ENCODE results near the gene SMAD5. TPM values are rescaled to one million over a fixed set of nuclear protein-coding genes. Genes with fewer than 3 reads are reported as not detected.

Gene SMAD5
- total RNA-seq: 45.9 TPM
- long read RNA-seq, full-length matches to known transcripts: 7 of 17 reads
- long read RNA-seq, partial matches to known transcripts: 3 of 17 reads
- long read RNA-seq, other reads (novel, unspliced or antisense): 7 of 17 reads

DNA sequence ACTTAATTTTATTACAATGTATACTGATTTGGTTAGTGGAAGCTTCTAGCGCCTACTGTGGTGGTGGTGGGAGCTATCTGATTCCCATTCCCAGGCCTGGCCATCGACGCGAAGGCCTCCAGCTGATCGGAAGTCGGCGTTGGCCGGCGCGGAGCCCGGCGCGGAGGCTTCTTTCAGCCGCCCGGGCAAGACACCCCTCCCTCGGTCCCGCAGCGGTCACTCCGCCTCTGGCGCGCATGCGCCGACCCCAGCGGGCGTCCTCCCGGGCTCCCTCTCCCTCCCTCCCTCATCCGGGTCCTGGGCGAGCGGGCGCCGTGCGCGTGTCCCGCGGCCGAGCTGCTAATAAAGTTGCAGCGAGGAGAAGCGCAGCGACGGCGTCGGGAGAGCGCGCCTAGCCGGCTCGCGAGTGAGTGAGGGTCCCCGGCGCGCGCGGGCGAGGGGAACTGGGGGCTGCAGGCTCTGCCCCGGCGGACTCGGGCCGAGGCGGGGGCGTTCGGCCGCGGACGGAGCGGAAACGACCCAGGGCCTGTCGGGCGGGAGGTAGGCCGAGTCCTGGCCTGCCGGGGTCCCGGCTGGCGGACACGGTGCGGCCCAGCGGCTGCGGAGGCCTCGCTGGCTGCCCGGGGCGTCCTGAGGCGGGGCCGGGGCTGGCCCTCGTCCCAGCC lies at the start of gene SMAD5:
TSS of gene SMAD5 (plus strand) at position 289 of the 665 bp plus-strand sequence. CDS start 20,916 bp downstream, outside the sequence.
- DNase-seq (ENCODE audit: low spot score): peak; percentile 98
- intact Hi-C loops (cut with DNase I): loop anchor here (2.0 kb wide), 1 partner anchor 52 kb away; no protein-coding TSS in a partner anchor

DNA sequence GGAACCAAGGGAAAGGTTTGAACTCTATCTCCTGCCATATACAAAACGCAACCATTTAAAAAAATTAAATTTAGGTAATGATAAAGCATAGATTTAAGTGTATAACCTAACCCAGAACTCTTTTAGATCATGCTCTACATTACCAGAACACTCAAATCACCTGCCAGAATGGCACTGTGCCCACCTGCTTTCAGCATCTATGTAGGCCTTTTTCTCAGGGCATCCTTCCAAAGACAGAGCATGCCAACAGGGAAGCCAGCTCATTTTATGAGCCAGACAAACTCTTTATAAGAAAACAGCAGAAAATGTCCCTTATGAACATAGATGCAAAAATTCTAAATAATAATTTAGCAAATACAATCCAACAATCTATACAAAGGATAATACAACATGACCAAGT lies 47.9 kb upstream of the SMAD5 start:
- DNase-seq (ENCODE audit: low spot score): no peak
- intact Hi-C loops (cut with DNase I): loop anchor here (5.0 to 10.0 kb wide), 4 partner anchors 50 to 197 kb away; no protein-coding TSS in a partner anchor

DNA sequence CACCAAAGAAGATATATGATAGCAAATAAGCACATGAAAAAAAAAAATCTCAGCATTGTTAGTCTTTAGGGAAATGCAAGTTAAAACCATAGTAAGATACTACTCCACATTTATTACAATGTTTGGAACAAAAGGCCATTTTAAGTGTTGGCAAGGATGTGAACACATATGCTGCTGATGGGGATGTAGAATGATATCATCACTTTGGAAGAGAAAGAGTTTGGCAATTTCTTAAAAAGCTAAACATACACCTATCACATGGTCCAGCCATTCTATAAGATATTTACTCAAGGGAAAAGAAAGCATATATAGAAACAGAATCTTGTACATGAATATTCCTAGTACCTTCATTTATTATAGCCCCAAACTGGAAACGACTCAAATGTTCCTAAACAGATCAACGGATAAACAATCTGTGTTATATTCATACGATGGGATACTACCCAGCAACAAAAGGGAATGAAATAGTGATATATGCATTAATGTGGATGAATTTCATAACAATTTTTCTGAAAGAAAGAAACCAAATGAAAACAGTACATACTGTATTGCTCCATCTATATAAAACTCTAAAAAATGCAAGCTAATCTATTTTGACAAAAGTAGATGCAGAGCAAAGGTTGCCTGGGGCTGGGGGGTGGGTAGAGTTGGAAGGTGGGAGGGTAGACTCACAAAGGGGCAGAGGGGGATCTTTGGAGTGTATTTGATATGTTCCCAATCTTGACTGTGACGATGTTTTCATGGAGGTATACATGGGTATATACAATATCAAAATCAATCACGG lies 45.7 kb upstream of the SMAD5 start:
- no peak for DNase-seq (ENCODE audit: low spot score)
- intact Hi-C loops (cut with DNase I): loop anchor here (5.0 to 10.0 kb wide), 2 partner anchors 52 to 85 kb away; no protein-coding TSS in a partner anchor

DNA sequence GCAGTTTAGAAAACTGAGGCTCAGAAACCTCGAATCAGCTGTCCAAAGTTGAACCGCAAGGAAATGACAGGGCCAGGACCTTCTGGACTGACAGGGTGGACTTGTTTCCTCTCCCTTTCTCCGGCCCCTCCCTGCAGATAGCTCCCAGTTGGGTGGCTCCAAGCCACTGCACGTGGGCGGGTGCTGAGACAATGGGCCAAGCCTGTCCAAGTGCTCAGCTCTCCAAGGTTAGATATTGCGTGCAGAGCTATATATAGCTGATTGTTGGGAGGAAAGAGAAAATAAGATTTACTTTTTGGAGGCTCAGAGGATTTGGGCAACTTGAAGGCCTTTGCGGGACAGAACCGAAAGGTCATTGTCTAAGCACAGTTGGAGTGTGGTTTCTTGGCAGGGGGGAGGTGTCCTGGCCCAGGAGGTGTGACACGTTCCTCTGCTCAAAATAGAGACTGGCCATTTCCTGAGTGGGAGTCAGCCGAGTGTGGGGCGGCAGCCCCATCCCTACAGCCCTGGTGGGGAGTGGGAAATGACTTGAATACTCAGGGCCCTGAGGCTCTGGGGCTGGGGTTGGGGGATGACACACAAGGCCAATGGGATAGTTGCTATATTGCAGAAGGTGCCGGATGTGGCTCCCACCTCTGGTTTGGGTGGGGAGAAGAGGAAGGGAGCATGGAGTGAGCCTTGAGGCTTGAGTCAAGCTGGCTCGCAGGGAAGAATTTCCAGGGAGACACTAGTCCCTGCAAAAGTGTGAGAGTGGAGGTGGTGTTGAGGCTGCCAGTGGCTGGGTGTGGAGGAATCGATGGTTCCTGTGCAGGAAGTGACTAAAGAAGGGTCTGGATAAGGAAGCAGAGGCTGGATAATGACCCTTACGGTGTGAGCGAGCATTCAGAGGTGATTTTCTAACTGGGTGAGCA lies 44.4 kb upstream of the SMAD5 start:
- intact Hi-C loops (cut with DNase I): loop anchor here (5.0 to 10.0 kb wide), 2 partner anchors 53 to 84 kb away; no protein-coding TSS in a partner anchor
- peak; percentile 92 for DNase-seq (ENCODE audit: low spot score)

DNA sequence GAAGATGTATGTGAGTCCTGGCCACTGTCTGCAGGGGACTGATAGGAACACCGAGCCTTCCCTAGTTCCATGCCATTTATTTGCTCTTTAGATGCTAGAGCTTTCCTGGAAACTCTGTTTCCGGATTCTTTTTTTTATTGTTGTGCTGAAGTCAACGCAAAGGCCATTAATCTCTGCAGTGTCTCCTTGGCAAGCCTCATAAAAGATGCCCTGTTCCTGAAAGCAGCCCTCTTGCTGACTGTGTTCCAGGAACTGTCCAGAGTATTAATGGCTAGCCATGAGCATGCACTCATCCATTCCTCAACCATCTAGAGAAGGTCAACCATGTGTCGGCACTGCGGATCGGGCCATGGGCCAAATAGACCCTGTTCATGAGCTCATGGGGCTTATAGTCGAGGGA lies 42.9 kb upstream of the SMAD5 start:
- intact Hi-C loops (cut with DNase I): loop anchor here (5.0 to 10.0 kb wide), 2 partner anchors 55 to 83 kb away; no protein-coding TSS in a partner anchor
- DNase-seq (ENCODE audit: low spot score): no peak

DNA sequence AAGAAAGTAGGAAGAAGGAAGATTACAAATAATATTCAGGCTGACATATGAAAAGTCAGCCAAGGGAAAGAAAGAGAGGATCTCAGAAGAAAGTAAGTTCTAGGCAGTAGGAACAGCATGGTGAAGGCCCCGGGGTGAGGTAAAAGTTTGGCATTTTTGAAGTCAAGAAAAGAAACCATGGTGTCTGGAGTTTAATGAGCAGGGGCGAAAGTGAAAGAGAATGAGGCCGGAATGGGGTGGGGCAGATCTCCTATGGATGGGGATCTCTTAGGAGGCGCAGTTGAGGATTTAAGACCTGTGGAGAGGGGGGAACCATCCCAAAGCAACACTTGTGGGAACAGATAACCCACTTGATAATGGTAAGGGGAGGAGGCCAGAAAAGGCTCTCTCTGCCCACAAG lies 42.3 kb upstream of the SMAD5 start:
- intact Hi-C loops (cut with DNase I): no loop called here

DNA sequence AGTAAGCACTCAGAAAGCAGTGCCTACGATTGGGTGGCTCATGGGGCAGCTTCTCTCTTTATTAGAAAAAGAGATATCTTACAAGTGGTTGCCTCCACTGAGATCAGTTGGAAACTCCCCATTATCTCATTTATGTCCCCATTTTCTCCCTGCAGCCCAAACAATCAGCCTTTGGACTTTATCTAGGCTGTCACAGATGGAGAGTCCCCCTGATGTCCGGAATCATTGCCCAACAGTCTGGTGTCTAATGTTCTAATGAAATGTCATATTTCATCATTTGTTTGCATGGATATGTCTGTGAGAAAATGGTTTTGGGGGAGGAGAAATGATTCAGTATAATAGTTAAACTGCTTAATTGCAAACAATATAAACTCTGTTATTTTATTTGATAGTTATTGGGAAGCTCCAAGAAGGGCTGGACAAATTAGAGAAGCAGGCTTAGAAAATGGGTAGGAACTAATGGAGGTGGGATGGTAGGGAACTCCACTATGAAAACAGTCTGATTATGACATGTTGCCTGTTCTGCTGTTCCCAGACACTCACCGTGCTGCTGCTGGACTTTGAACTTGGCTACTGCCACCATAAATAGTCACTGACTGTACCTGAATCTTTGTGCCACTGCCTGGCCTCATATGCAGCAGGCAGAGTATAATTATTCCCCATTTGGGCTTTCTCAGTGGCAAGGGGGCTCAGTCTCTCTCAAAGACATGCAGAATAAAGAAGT lies 38.3 kb upstream of the SMAD5 start:
- intact Hi-C loops (cut with DNase I): no loop called here
- DNase-seq (ENCODE audit: low spot score): no peak

More for the DNA sequence above, 42.3 kb upstream of the SMAD5 start:
- no peak for DNase-seq (ENCODE audit: low spot score)

DNA sequence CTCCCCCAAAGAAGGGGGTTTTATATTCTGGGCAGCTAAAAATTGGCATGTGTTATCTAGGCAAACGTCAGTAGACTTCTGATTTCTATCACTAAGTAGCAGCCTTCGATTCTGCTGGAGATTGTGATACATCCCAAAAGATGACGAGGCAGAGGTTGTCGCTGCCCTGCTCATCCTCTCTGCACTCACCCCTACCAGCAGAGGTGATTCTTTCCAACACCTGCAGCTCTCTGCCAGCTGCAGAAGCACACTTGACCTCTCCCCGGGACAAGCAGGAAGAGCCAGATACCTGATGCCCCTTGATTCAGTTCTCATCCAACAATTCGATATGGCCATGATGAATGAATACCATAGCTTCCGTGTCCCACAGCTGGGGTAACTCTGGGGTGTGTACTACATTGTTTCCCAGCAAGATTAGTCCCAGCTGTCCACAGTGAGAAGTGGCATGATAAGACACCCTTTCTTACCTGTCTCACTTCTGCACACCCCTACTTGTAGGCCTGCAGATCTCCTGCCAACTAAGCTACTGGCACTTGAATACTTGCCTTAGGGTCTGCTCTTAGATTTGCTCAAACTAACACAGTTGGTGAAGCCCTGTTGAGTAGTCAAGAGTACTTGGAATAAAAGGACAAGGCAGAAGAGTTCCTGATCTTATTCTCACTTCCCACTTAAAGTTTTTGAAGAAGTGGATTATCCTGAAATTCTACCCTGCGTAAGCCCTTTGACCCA lies 37.6 kb upstream of the SMAD5 start:
- DNase-seq (ENCODE audit: low spot score): no peak
- intact Hi-C loops (cut with DNase I): no loop called here

DNA sequence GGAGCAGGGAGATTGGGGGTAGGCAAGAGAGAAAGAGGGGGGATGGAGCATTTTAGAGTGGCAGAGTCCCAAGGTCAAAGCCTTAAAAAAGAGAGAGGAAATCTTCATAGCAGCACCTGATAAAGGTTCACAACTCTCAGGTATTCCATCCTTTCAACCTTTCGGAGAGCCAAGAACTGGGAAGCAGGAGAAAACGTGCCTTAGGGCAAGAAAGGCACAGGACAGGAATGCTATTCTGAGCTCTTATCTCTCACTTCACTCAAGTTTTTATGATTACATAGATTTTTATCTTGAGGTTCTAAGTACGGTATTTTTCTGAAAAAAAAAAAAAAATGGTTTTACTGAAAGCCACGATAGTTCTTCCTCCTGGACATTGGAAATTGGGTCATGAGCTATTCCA lies 34.5 kb upstream of the SMAD5 start:
- intact Hi-C loops (cut with DNase I): no loop called here
- DNase-seq (ENCODE audit: low spot score): no peak

DNA sequence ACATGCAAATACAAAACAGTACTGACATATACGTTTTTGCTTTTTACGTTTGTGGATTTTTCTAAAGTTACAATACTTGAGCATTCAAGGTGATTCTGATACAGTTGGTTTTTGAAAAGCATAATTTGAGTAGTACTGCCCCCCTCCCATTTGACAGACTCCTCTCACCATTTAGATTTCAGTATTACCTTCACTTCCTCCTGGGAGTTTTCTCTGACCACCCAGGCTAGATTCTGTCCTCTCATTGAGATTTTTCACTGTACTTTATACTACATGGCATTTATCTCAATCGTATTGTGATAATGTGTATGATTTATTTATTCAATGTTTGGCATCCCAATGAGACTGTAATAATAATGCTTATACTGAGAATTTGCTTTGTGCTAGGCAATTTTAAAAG lies 32.8 kb upstream of the SMAD5 start:
- intact Hi-C loops (cut with DNase I): no loop called here
- DNase-seq (ENCODE audit: low spot score): no peak

DNA sequence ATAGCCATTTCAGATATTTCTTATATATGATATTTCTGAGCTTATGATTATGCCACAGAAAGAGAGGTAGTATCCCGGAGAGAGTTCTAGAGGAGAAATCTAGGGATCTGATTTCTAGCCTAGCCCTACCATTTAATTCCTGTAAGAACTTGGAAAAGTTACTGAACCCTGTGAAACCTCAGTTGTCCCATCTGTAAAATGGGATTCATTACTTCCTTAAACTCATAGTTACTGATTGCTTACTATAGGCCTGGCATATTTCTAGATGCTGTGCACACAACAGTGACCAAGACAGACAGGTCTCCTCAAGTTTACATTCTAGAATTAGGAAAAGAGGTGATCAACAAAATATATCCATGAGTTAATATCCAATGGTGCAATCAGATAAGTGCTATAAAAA lies 30.8 kb upstream of the SMAD5 start:
- DNase-seq (ENCODE audit: low spot score): no peak
- intact Hi-C loops (cut with DNase I): no loop called here

DNA sequence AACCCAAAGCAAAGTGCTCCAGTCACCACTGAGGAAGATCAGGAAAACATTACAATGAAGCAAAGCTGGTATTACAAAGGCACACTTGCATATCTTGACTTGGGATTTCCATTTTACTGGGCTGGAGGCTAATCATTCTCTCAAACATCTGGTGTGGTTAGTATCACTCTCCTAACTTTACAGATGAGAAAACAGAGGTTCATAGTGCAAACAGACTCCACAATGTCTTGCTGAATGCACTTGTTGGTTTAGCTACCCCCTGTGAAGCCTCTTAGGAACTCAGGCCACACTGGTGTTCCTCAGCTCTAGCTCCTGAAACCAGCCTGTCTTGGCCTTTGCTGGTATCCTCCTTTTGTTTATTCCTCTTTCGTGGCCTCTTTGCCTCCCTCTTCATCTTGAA lies 29.5 kb upstream of the SMAD5 start:
- intact Hi-C loops (cut with DNase I): no loop called here
- no peak for DNase-seq (ENCODE audit: low spot score)

DNA sequence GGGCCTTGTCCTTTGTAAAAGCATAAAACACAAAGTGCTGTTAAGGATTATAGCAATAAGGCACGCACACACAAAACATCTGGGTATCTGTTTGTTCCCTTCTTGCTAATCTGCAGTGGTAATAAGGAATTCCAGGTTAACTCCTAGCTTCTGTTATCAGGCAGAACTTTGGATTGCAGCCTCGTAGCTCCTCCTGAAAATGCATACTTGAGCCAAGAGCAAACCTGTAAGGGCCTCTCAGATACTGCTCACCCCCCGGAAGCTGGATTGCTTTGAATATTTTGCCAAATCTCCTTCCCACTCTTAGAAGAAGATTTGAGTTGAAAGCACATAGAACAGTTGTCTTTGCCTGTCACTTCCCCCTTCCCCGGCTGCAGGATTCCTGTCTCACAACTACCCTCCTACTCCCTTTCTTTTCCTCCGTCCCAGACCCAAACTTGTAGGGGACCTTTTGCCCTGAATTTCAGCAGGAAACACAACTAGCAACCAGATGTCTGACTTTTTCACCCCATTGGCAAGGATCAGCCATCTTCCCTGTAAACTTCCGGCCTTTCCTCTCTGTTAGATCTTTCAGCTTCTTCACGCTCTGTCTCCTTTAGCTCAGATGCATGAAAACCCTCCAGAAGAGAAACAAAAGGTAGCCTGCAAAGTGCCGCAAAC lies 28.2 kb upstream of the SMAD5 start:
- DNase-seq (ENCODE audit: low spot score): no peak
- intact Hi-C loops (cut with DNase I): no loop called here

DNA sequence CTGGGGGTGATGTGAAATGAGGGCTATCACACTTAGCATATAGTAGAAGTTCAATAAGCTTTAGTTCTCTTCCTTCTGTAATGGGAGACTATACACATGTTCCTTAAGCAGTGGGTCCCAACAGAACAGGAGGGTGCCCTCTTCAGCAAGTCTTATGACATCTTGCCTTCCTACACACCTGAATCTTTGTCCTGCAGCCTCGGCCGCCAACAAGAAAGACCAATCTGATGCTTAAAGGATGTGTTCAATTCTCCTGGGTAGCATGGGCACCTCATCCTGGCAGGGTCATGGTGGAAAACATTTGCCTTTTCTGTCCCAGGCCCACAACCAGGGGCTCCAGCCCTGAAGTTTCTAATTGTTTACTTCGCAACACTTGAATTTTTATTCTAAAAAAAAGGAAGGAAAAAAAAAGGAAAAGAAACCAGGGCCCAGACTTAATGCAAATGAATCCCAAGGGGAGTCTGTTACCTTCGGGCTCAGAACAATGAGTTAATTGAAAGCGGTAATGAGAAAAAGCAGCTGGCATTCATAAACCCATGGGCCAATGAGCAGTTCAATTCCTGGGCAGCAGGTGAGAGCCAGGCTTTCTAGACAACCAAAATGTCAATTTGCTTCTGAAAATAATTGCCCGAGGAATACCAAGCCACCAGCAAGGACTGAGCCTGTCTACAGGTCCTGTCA lies 26.2 kb upstream of the SMAD5 start:
- intact Hi-C loops (cut with DNase I): no loop called here
- DNase-seq (ENCODE audit: low spot score): no peak

DNA sequence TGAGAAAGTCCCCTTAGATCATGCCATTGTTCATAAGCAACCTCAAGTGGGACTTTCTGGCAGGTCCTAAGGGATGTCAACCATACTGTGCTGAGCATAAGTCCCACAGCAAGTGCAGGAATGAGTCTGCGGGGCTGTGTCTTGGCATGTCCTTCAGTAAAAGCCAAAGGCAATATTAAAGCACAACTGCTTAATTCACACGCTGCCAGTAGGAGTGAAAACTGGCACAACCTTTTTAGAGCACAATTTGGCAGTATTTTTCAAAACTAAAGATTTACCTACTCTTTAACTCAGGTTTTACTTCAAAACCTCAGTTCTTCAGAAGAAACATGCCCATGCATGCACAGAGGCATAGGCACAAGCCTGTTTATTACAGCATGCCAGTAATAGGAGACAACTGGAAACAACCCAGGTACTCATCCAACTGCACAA lies 24.4 kb upstream of the SMAD5 start:
- intact Hi-C loops (cut with DNase I): no loop called here
- DNase-seq (ENCODE audit: low spot score): no peak

DNA sequence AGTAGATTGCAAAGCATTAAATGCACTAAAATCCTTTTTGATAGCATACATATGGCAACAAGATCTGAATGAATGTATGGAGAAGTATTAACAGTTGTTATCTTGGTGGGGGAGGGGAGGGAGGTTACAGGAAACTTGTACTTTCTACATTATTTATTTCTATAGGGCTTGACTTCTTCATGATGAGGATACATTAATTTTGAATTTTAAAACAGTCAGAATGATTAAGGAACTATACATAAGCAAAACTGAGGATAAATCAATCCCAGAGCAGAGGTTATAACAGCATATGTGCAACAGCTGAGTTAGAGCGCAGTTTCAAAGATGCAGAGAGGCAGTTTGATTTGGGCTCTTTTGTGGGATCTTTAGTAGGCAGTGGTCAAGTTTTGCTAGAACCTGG lies 23.9 kb upstream of the SMAD5 start:
- intact Hi-C loops (cut with DNase I): no loop called here
- DNase-seq (ENCODE audit: low spot score): no peak

DNA sequence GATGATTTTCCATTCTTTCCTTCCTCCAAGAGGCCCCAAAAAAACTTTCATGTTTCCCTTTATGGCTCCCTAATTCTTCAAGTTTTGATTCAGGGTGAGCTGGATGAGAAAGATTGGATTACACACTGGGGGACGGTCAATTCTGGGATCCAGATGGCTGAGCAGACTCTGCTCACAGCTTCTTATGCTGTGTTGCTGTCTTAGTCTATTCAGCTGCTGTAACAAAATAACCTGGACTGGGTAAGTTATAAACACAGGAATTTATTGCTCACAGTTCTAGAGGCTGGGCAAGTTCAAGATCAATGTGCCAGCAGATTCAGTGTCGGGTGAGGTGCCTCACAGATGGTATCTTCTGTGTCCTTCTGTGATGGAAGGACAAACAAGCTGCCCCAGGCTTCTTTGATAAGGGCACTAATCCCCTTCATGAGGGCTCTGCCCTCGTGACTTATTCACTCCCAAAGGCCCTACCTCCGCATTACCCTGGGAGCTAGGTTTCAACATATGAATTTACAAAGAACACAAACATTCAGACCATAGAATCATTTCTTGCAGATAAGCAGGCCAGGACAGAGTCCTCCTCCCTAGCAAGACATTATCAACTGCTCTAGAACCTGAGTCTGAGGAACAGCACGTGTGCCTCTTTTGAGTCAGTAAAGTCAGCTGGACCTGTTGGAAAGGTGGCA lies 23.1 kb upstream of the SMAD5 start:
- intact Hi-C loops (cut with DNase I): no loop called here
- DNase-seq (ENCODE audit: low spot score): no peak
